H1 (cell line): ENCODE measurements around the gene HSD17B8. TPM values are rescaled to one million over a fixed set of nuclear protein-coding genes. Genes with fewer than 3 reads are reported as not detected.

Source experiments
- CTCF ChIA-PET: fragments of 300-600 bp; sonication (Branson Sonifier 250); formaldehyde crosslinking; loops from one replicate; lab custom pipeline; 2021; ENCODE audit not compliant: partially characterized antibody; lab: Charles Lee
- POLR2A ChIA-PET: fragments of 300-600 bp; sonication (Branson Sonifier 250); formaldehyde crosslinking; loops from one replicate; lab custom pipeline; 2021; ENCODE audit warnings: inconsistent platforms; ENCODE audit not compliant: partially characterized antibody; lab: Charles Lee
- DNase-seq, 2 experiments: peaks; one replicate each; pipeline versions ENCODE4 v3.0.0 to v3.0.0-alpha.2; 2010 to 2022; ENCODE audit warnings: low spot score in 2 of 2, low read depth in 1 of 2, mixed read lengths in 1 of 2
- FAIRE-seq: peaks from 2 replicates; lab custom pipeline; 2011; peaks lifted over from hg19 to GRCh38; lab: Jason Lieb, UNC
- H2AFZ ChIP-seq: 2 replicates; pipeline ENCODE4 v1.8.1; 2012; ENCODE audit warnings: low read length, inconsistent platforms
- H2AK5ac ChIP-seq: 2 replicates; pipeline ENCODE4 v1.6.1; 2013; ENCODE audit warnings: low read depth, low read length
- H2BK120ac ChIP-seq: replicated peaks from 2 replicates; pipeline ENCODE3; 2013; ENCODE audit warnings: low read depth, low read length, inconsistent platforms
- H2BK12ac ChIP-seq: 2 replicates; pipeline ENCODE4 v1.6.1; 2013; ENCODE audit warnings: low read depth, low read length
- H2BK15ac ChIP-seq: 2 replicates; pipeline ENCODE4 v1.6.1; 2013; ENCODE audit warnings: low read length
- H2BK20ac ChIP-seq: 2 replicates; pipeline ENCODE4 v1.6.1; 2013; ENCODE audit warnings: low read length
- H2BK5ac ChIP-seq: 2 replicates; pipeline ENCODE4 v1.6.1; 2013; ENCODE audit warnings: low read depth, low read length
- H3K14ac ChIP-seq: 2 replicates; pipeline ENCODE4 v1.6.1; 2013; ENCODE audit warnings: inconsistent platforms; ENCODE audit not compliant: insufficient read length
- H3K18ac ChIP-seq: 2 replicates; pipeline ENCODE4 v1.6.1; 2013; ENCODE audit warnings: low read length; ENCODE audit errors: extremely low read depth
- H3K23ac ChIP-seq: 2 replicates; pipeline ENCODE4 v1.6.1; 2013; ENCODE audit warnings: inconsistent platforms; ENCODE audit not compliant: insufficient read length
- H3K23me2 ChIP-seq: 2 replicates; pipeline ENCODE4 v1.6.1; 2013; ENCODE audit warnings: low read depth, low read length
- H3K27ac ChIP-seq: 2 replicates; pipeline ENCODE4 v1.6.1; 2011; ENCODE audit warnings: low read depth, low read length, inconsistent platforms
- H3K27me3 ChIP-seq, 4 experiments: replicated peaks in 1 of 4; 1 replicate in 1 of 4; 2 replicates in 3 of 4; pipeline versions ENCODE4 v1.6.1 to v1.8.1; 2011 to 2013; ENCODE audit warnings: low read length in 3 of 4, mild to moderate bottlenecking in 3 of 4, inconsistent platforms in 2 of 4, mixed read lengths in 2 of 4, moderate library complexity in 1 of 4; ENCODE audit not compliant: control insufficient read depth in 3 of 4, insufficient read depth in 3 of 4; ENCODE audit errors: extremely low read depth in 1 of 4
- H3K36me3 ChIP-seq, 4 experiments: 2 replicates each; pipeline versions ENCODE4 v1.6.1 to v1.8.1; 2011 to 2013; ENCODE audit warnings: mild to moderate bottlenecking in 4 of 4, low read length in 3 of 4, moderate library complexity in 2 of 4, control low read depth in 1 of 4, inconsistent platforms in 1 of 4; ENCODE audit not compliant: insufficient read depth in 4 of 4, control insufficient read depth in 2 of 4
- H3K4ac ChIP-seq: replicated peaks from 2 replicates; pipeline ENCODE3; 2013; ENCODE audit warnings: low read length, low read depth, mixed read lengths, inconsistent platforms; ENCODE audit not compliant: insufficient read length
- H3K4me1 ChIP-seq, 4 experiments: replicated peaks in 1 of 4; 1 replicate in 1 of 4; 2 replicates in 3 of 4; pipeline versions ENCODE4 v1.6.1 to v1.8.1; 2011 to 2013; ENCODE audit warnings: low read length in 3 of 4, inconsistent platforms in 2 of 4, mixed read lengths in 1 of 4; ENCODE audit not compliant: insufficient read depth in 4 of 4, control insufficient read depth in 3 of 4
- H3K4me2 ChIP-seq, 2 experiments: 2 replicates each; pipeline versions ENCODE4 v1.6.1 to v1.8.1; 2011 to 2013; ENCODE audit warnings: low read depth in 2 of 2, low read length in 2 of 2, control low read depth in 1 of 2, inconsistent platforms in 1 of 2, mild to moderate bottlenecking in 1 of 2; ENCODE audit not compliant: insufficient read depth in 1 of 2
- H3K4me3 ChIP-seq, 4 experiments: fragments of 200-600, 300-600 bp in 1 of 4; sonication (generic), shearing (Covaris generic), sonication (Bioruptor Twin) in 1 of 4; 2 replicates each; pipeline versions ENCODE4 v1.5.1 to v1.8.1; 2011 to 2016; ENCODE audit warnings: low read length in 4 of 4, low read depth in 3 of 4, control low read depth in 2 of 4, inconsistent platforms in 2 of 4, mild to moderate bottlenecking in 2 of 4, mixed read lengths in 1 of 4, moderate library complexity in 1 of 4; ENCODE audit not compliant: insufficient read depth in 2 of 4; ENCODE audit errors: extremely low read depth in 1 of 4
- H3K56ac ChIP-seq: replicated peaks from 2 replicates; pipeline ENCODE3; 2013; ENCODE audit warnings: low read depth, mild to moderate bottlenecking, mixed read lengths, low read length, inconsistent platforms; ENCODE audit not compliant: insufficient read length
- H3K79me1 ChIP-seq: 2 replicates; pipeline ENCODE4 v1.6.1; 2013; ENCODE audit warnings: low read depth, low read length, control low read depth
- H3K79me2 ChIP-seq, 2 experiments: 2 replicates each; pipeline versions ENCODE4 v1.6.1 to v1.8.1; 2012 to 2013; ENCODE audit warnings: low read length in 2 of 2, mild to moderate bottlenecking in 2 of 2, inconsistent platforms in 1 of 2; ENCODE audit not compliant: insufficient read depth in 2 of 2, control insufficient read depth in 1 of 2
- H3K9ac ChIP-seq, 4 experiments: replicated peaks in 1 of 4; 1 replicate in 1 of 4; 2 replicates in 3 of 4; pipeline versions ENCODE4 v1.6.1 to v1.8.1; 2011 to 2013; ENCODE audit warnings: low read depth in 3 of 4, low read length in 3 of 4, control low read depth in 2 of 4, mild to moderate bottlenecking in 2 of 4, moderate library complexity in 2 of 4, inconsistent platforms in 1 of 4; ENCODE audit errors: extremely low read depth in 1 of 4
- H3K9me3 ChIP-seq, 2 experiments: 2 replicates each; pipeline versions ENCODE4 v1.6.1 to v1.8.1; 2012 to 2013; ENCODE audit warnings: mild to moderate bottlenecking in 2 of 2, moderate library complexity in 2 of 2, control low read depth in 1 of 2, inconsistent platforms in 1 of 2, low read depth in 1 of 2, low read length in 1 of 2, mixed read lengths in 1 of 2; ENCODE audit not compliant: insufficient read depth in 2 of 2
- H4K20me1 ChIP-seq, 2 experiments: replicated peaks in 1 of 2; 2 replicates each; pipeline versions ENCODE3 to v1.8.1; 2011 to 2013; ENCODE audit warnings: inconsistent platforms in 2 of 2, low read length in 2 of 2, mild to moderate bottlenecking in 1 of 2; ENCODE audit not compliant: insufficient read depth in 2 of 2, control insufficient read depth in 1 of 2
- H4K5ac ChIP-seq: 2 replicates; pipeline ENCODE4 v1.6.1; 2013; ENCODE audit warnings: low read length, low read depth, mixed read lengths, inconsistent platforms; ENCODE audit not compliant: insufficient read length
- H4K8ac ChIP-seq: 2 replicates; pipeline ENCODE4 v1.8.0; 2013; ENCODE audit warnings: mild to moderate bottlenecking, moderate library complexity, low read length, inconsistent platforms; ENCODE audit not compliant: insufficient read depth; ENCODE audit errors: extremely low read depth
- H4K91ac ChIP-seq: replicated peaks from 2 replicates; pipeline ENCODE3; 2013; ENCODE audit warnings: low read length, mixed read lengths, inconsistent platforms; ENCODE audit not compliant: insufficient read length
- ASH2L ChIP-seq: fragments of 200-600, 300-600 bp; sonication (generic); IDR thresholded peaks from one replicate; pipeline ENCODE4 v1.7.1; 2017; ENCODE audit warnings: low read length
- CBX5 ChIP-seq: fragments of 300-800, 300-1000 bp; sonication (generic); IDR thresholded peaks from 2 replicates; pipeline ENCODE4 v1.7.1; 2016; ENCODE audit warnings: antibody characterized with exemption, low read length, low read depth
- CEBPB ChIP-seq: IDR thresholded peaks from 2 replicates; pipeline ENCODE4 v1.6.1; 2012; ENCODE audit warnings: low read depth, low read length
- CHD1 ChIP-seq: IDR thresholded peaks from 2 replicates; pipeline ENCODE4 v1.6.1; 2012; ENCODE audit warnings: low read depth, low read length, improper control_type of control experiment
- CTBP2 ChIP-seq: IDR thresholded peaks from 2 replicates; pipeline ENCODE4 v1.7.0; 2011; ENCODE audit warnings: borderline replicate concordance, mild to moderate bottlenecking, moderate library complexity, mixed read lengths, low read length; ENCODE audit not compliant: insufficient read depth, insufficient read length
- EP300 ChIP-seq, 2 experiments: IDR thresholded peaks; 1 replicate in 1 of 2; 2 replicates in 1 of 2; pipeline ENCODE4 v1.6.1; 2011 to 2012; ENCODE audit warnings: low read depth in 2 of 2, low read length in 2 of 2, mild to moderate bottlenecking in 2 of 2, borderline replicate concordance in 1 of 2, inconsistent platforms in 1 of 2, moderate library complexity in 1 of 2
- HDAC2 ChIP-seq, 2 experiments: fragments of 300-600 bp in 1 of 2; sonication (generic) in 1 of 2; IDR thresholded peaks; 2 replicates each; pipeline ENCODE4 v1.6.1; 2011 to 2012; ENCODE audit warnings: low read depth in 2 of 2, low read length in 2 of 2, mild to moderate bottlenecking in 2 of 2, moderate library complexity in 2 of 2, borderline replicate concordance in 1 of 2, inconsistent platforms in 1 of 2
- JUN ChIP-seq: IDR thresholded peaks from 2 replicates; pipeline ENCODE4 v1.6.1; 2011; ENCODE audit warnings: low read depth, mild to moderate bottlenecking, improper control_type of control experiment, low read length
- RBBP5 ChIP-seq: IDR thresholded peaks from 2 replicates; pipeline ENCODE4 v1.7.1; 2012; ENCODE audit warnings: low read depth, mild to moderate bottlenecking, inconsistent platforms, low read length, moderate library complexity, borderline replicate concordance
- SP4 ChIP-seq: IDR thresholded peaks from 2 replicates; pipeline ENCODE4 v1.6.1; 2012; ENCODE audit warnings: low read length, inconsistent platforms
- TEAD4 ChIP-seq: IDR thresholded peaks from 2 replicates; pipeline ENCODE4 v1.6.1; 2012; ENCODE audit warnings: low read depth, low read length, inconsistent platforms, mixed read lengths
- WGBS, 2 experiments: shearing (Covaris generic) in 1 of 2; methylation state at CpG; one replicate each; pipeline versions ENCODE4 v1.1.6 to v1.1.7; 2013 to 2015; ENCODE audit warnings: low lambda C conversion rate in 2 of 2, mixed read lengths in 2 of 2, inconsistent platforms in 1 of 2, low coverage in 1 of 2, missing lambda C conversion rate in 1 of 2; ENCODE audit not compliant: insufficient replicate concordance in 2 of 2, insufficient coverage in 1 of 2, insufficient read length in 1 of 2; ENCODE audit errors: extremely low coverage in 1 of 2, missing lambda C conversion rate in 1 of 2; 5-methylcytosine and 5-hydroxymethylcytosine counted together
- polyA plus RNA-seq, 7 experiments: library from polyadenylated mRNA; depleted of rRNA in 3 of 7; stranded (reverse) in 5 of 7; unstranded in 2 of 7; fragments of >200 nt in 5 of 7; fragments of 200-250 nt in 2 of 7; gene quantifications; 1 replicate in 5 of 7; 2 replicates in 1 of 7; 4 replicates in 1 of 7; pipeline versions ENCODE4 v1.2.1 to v1.2.3, GENCODE V29; 2011 to 2013; ENCODE audit warnings: missing spikeins in 2 of 7, mixed read lengths in 2 of 7
- total RNA-seq: library from RNA; stranded (reverse); fragmentation: NEBNext Ultra II Directional; extraction: Animal tissue kit (Norgen Biotek cat#: 25700); gene quantifications from 2 replicates; pipeline ENCODE4 v1.2.1, GENCODE V29; 2021

Gene HSD17B8
- total and polyA plus RNA-seq, 2 of the 8 experiments (the other 6 are each of a cell fraction or from before 2014, with no cell fraction given) = 3.3 to 17.1 TPM

- Histone ChIP-seq H3K9ac (no peak overlapping the region), H3K23ac (no peak overlapping the region), H3K4me3 (no peak overlapping the region), H4K20me1 (no peaks in the 10 kb centered on the region), H2AK5ac (no peak overlapping the region), H4K8ac (no peak overlapping the region), H4K5ac (no peak overlapping the region), H3K4me1 (peaks cover 0 to 6% (median 2%) of the 10 kb centered on the region in 4 experiments; a peak in 6 of 7 replicates), H4K91ac (no peak overlapping the region), H3K36me3 (no peaks in the 10 kb centered on the region), H3K9me3 (no peaks in the 10 kb centered on the region), H2BK5ac (no peak overlapping the region), H3K79me1 (no peaks in the 10 kb centered on the region), H2BK15ac (no peak overlapping the region), H3K18ac (no peak overlapping the region), H3K14ac (no peak overlapping the region), H3K79me2 (no peaks in the 10 kb centered on the region), H3K56ac (no peak overlapping the region), H3K27ac (no peak overlapping the region), H3K27me3 (peaks cover 0 to 8% (median 2%) of the 10 kb centered on the region in 4 experiments; a peak in 4 of 7 replicates), H2BK120ac (no peak overlapping the region), H2BK20ac (no peak overlapping the region), H2BK12ac (no peak overlapping the region), H3K23me2 (peaks cover 7% of the 10 kb centered on the region; the same call in 1 of the 2 replicates), H3K4me2 (no peak overlapping the region), H2AFZ (no peak overlapping the region), H3K4ac (no peak overlapping the region)
- CTCF ChIA-PET = interaction anchor here (1.0 to 9.5 kb wide), 15 partner anchors 12 to 176 kb away, joined by 3 to 74 read pairs (median 4); partner anchors contain the start of gene HLA-DOA
- 96% methylated on average over 11 of the region's 11 CpGs; no CpG with 5 or more reads in 1 of the 2 experiments for WGBS, 2 experiments
- POLR2A ChIA-PET = interaction anchor here (1.0 to 1.8 kb wide), 6 partner anchors 11 to 188 kb away, joined by 3 to 5 read pairs (median 4); no protein-coding TSS in a partner anchor
- FAIRE-seq (no peak), DNase-seq (no peak)
- no peak for TF ChIP-seq ASH2L
- TF ChIP-seq HDAC2 (IDR thresholded peaks at IDR 0.05; ENCODE audit: borderline replicate concordance in 1 of 2, low read depth in 2 of 2, low read length in 2 of 2) = no peak
- TF ChIP-seq CTBP2 = no peak
- no peak for TF ChIP-seq CEBPB
- TF ChIP-seq JUN = no peak
- no peak for TF ChIP-seq CBX5
- no peak for TF ChIP-seq CHD1
- no peak for TF ChIP-seq SP4
- TF ChIP-seq EP300 (IDR thresholded peaks at IDR 0.05; ENCODE audit: borderline replicate concordance in 1 of 2, low read depth in 2 of 2, low read length in 2 of 2) = no peak
- TF ChIP-seq RBBP5 = no peak
- TF ChIP-seq TEAD4 = no peak
Observed at GRCh38 chr6:33160096-33160495, 44.4 kb upstream of the HSD17B8 start.
